ENCODE results near the gene NPHS1.

NPHS1 gene

DNA sequence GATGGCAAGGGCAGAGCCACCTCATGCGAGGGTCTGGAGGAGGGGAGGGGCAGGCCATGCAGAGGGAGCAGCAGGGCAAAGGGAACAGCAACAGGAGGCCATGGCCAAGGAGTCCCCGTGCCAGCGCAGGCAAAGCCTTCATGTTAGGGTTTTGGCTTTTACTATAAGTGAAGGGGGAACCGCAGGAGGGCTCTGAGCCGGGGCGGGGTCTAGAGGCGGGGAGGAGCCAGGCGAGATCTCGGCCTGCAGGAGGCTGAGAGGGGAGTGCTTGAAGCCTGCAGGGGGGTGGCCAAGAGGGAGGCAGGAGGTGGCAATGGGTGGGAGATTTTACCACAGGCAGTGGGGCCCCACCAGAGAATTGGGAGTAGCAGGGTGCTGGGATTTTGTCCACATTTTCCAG lies 70.7 kb downstream of the NPHS1 start:
- TF ChIP-seq, protein P1, sequence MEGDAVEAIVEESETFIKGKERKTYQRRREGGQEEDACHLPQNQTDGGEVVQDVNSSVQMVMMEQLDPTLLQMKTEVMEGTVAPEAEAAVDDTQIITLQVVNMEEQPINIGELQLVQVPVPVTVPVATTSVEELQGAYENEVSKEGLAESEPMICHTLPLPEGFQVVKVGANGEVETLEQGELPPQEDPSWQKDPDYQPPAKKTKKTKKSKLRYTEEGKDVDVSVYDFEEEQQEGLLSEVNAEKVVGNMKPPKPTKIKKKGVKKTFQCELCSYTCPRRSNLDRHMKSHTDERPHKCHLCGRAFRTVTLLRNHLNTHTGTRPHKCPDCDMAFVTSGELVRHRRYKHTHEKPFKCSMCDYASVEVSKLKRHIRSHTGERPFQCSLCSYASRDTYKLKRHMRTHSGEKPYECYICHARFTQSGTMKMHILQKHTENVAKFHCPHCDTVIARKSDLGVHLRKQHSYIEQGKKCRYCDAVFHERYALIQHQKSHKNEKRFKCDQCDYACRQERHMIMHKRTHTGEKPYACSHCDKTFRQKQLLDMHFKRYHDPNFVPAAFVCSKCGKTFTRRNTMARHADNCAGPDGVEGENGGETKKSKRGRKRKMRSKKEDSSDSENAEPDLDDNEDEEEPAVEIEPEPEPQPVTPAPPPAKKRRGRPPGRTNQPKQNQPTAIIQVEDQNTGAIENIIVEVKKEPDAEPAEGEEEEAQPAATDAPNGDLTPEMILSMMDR (IDR thresholded peaks at IDR 0.05; ENCODE audit: control insufficient read depth, extremely low read depth, insufficient read depth): no peak
- no peak overlapping the region for H3K4me3 ChIP-seq (ENCODE audit: low read depth, low read length)
- DNase-seq (ENCODE audit: low read depth): no peak

DNA sequence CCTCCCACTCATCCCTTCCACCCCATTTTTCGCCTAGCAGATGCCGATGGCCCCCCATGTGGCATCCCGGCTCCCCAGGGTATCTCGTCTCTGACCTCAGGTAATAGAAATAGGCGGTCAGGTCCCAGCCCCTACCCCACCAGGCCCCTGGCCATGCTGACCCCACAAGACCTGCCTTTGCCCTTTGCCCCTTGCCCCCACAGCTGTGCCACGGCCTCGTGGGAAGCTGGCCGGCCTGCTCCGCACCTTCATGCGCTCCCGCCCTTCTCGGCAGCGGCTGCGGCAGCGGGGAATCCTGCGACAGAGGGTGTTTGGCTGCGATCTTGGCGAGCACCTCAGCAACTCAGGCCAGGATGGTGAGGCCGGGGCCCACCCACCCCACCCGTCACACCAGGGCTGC lies 71.6 kb downstream of the NPHS1 start:
- TF ChIP-seq, protein P1 (IDR thresholded peaks at IDR 0.05; ENCODE audit: control insufficient read depth, extremely low read depth, insufficient read depth): no peak
- no peak overlapping the region for H3K4me3 ChIP-seq (ENCODE audit: low read depth, low read length)
- DNase-seq (ENCODE audit: low read depth): no peak

DNA sequence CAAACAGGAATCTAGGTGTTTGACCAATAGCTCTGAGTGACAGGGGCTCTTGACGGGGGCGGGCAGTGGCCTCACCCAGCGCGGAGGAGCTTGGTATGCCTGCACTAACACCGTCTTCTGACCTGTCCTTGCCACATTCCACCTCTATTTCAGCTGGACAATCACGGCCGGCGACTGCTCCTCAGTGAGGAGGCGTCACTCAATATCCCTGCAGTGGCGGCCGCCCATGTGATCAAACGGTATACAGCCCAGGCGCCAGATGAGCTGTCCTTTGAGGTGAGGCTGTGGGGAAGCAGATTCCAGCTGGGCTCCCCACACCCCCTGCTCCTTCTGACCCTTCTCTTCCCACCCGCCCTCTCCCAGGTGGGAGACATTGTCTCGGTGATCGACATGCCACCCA lies 72.2 kb downstream of the NPHS1 start:
- DNase-seq (ENCODE audit: low read depth): no peak
- TF ChIP-seq, protein P1 (IDR thresholded peaks at IDR 0.05; ENCODE audit: control insufficient read depth, extremely low read depth, insufficient read depth): no peak
- no peak overlapping the region for H3K4me3 ChIP-seq (ENCODE audit: low read depth, low read length)

DNA sequence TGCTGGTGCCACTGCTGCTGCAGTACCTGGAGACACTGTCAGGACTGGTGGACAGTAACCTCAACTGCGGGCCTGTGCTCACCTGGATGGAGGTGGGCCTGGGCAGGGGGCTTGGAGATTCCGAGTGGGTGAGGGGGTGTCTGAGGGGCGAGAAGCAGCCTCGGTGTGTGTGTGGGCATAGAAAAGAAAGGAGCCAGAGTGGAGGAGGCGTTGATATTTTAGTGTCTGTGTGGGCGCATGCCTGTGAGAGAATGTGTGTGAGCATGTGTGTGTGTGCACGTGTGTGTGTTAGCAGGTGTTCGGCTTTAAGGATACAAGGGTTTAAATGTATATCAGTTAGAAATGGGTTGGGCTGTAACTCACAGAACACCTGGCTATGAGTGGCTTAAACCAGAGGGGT lies 73.3 kb downstream of the NPHS1 start:
- TF ChIP-seq, protein P1 (IDR thresholded peaks at IDR 0.05; ENCODE audit: control insufficient read depth, extremely low read depth, insufficient read depth): no peak
- H3K4me3 ChIP-seq (ENCODE audit: low read depth, low read length): no peak overlapping the region

DNA sequence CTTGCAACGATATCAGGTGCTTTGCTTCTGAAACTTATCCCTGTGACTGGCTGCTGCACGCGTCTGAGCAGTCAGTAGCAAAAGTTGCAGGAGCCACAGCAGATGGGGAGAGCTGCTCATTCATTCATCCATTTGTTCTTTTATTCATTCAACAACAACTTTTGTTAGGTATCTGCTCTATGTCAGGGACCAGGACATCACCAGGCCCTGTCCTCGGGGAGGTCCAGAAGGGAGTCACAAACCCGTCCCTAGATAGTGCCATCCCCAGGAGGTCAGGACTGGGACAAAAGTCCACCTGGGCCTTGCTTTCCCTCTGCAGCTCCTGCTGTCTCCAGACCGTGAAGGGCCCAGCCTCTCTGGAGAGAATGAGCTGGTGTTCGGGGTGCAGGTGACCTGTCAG lies 74.3 kb downstream of the NPHS1 start:
- H3K4me3 ChIP-seq (ENCODE audit: low read depth, low read length): no peak overlapping the region
- TF ChIP-seq, protein P1 (IDR thresholded peaks at IDR 0.05; ENCODE audit: control insufficient read depth, extremely low read depth, insufficient read depth): no peak
- no peak for DNase-seq (ENCODE audit: low read depth)

More for the DNA sequence above, 73.3 kb downstream of the NPHS1 start:
- DNase-seq (ENCODE audit: low read depth): no peak

DNA sequence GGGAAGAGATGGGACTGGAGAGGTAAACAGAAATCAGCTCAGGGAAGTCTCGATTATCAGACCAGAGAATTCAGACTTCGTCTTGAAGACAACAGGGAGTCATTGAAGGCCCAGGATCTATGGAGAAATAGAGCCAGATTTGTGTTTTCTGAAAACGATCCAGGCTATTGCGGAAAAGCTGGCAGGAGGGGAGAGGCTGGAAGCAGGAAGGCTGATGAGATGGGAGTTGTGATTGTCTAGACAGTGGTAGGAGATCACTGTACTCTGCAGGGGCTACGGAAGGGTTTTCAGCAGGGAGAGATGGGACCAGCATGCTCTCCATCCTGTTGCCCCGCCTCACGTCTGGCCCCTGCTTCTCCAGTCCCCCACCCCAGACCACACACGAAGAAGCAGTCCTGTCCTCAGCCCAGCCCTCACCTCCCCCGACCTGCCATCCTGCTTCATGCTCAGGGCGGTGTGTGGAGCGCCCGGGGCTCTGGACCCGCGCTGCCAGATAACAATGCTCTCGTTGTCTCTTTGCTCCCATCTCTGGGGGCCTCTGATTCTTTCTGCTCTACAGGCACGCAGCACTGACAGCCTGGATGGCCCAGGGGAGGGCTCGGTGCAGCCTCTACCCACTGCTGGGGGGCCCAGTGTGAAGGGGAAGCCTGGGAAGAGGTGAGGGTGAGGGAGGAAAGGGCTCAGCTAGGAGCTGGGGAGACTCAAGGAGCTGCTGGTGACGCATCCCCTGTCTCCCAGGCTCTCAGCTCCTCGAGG lies 75.0 kb downstream of the NPHS1 start:
- no peak overlapping the region for H3K4me3 ChIP-seq (ENCODE audit: low read depth, low read length)
- no peak for DNase-seq (ENCODE audit: low read depth)
- TF ChIP-seq, protein P1 (IDR thresholded peaks at IDR 0.05; ENCODE audit: control insufficient read depth, extremely low read depth, insufficient read depth): no peak

Data from LNCaP clone FGC (cell line).